NB4 (cell line): ENCODE data around the gene UGT8.

ENCODE experiments used
- CTCF ChIP-seq: IDR thresholded peaks from one replicate; pipeline ENCODE4 v1.5.1; 2012; ENCODE audit warnings: low read depth, low read length
- MAX ChIP-seq: IDR thresholded peaks from 2 replicates; pipeline ENCODE4 v1.6.1; 2011; ENCODE audit warnings: low read depth, low read length
- MYC ChIP-seq: IDR thresholded peaks from 2 replicates; pipeline ENCODE4 v1.6.1; 2011; ENCODE audit warnings: low read depth, low read length
- POLR2A ChIP-seq: IDR thresholded peaks from 2 replicates; pipeline ENCODE4 v1.6.1; 2011; ENCODE audit warnings: mild to moderate bottlenecking; ENCODE audit not compliant: insufficient read length; ENCODE audit errors: extremely low read depth

- TF ChIP-seq CTCF = no peak
- TF ChIP-seq POLR2A = no peak
- no peak for TF ChIP-seq MYC
- TF ChIP-seq MAX = no peak
Observed at GRCh38 chr4:114601304-114602052, 2.9 kb downstream of the UGT8 start.
